ENCODE data around the gene SCUBE3. TPM values are rescaled to one million over a fixed set of nuclear protein-coding genes. Genes with fewer than 3 reads are reported as not detected.

SCUBE3 gene
- total and polyA plus RNA-seq, 2 of the 13 experiments (the other 11 are each of a cell fraction or from before 2014, with no cell fraction given) = not detected

- 0 out of 2 replicates have a peak, but pooled peaks have one; percentile 27 for TF ChIP-seq ZNF142 (CRISPR knock-in tag; IDR thresholded peaks at IDR 0.05)
- no peak for TF ChIP-seq RFXANK (CRISPR knock-in tag; IDR thresholded peaks at IDR 0.05)
- TF ChIP-seq ZNF251 (CRISPR knock-in tag; IDR thresholded peaks at IDR 0.05) = no peak
- no peak for TF ChIP-seq SRSF4 (IDR thresholded peaks at IDR 0.05; ENCODE audit: low read depth, low read length, poor library complexity, severe bottlenecking)
- no peak for TF ChIP-seq HMG20B (CRISPR knock-in tag; conservative IDR thresholded peaks at IDR 0.05)
- no peak for TF ChIP-seq ZNF512 (CRISPR knock-in tag; IDR thresholded peaks at IDR 0.05)
- TF ChIP-seq ETV5 (CRISPR knock-in tag; IDR thresholded peaks at IDR 0.05; ENCODE audit: borderline replicate concordance) = peak; percentile 13; the same call in 1 of the 2 replicates
- no peak for TF ChIP-seq TFAP4 (IDR thresholded peaks at IDR 0.05; ENCODE audit: borderline replicate concordance, low read depth)
- TF ChIP-seq HOXA7 (CRISPR knock-in tag; IDR thresholded peaks at IDR 0.05) = no peak
- TF ChIP-seq BCL3 (CRISPR knock-in tag; IDR thresholded peaks at IDR 0.05) = peak; percentile 34; the same call in 1 of the 2 replicates
- TF ChIP-seq ARNT (IDR thresholded peaks at IDR 0.05) = no peak
- TF ChIP-seq ZBTB10 (CRISPR knock-in tag; IDR thresholded peaks at IDR 0.05; ENCODE audit: borderline replicate concordance) = 0 out of 2 replicates have a peak, but pooled peaks have one; percentile 17
- TF ChIP-seq ZNF530 (CRISPR knock-in tag; IDR thresholded peaks at IDR 0.05; ENCODE audit: low read depth) = no peak
- TF ChIP-seq CEBPG (CRISPR knock-in tag; IDR thresholded peaks at IDR 0.05) = no peak
- no peak for TF ChIP-seq IKZF1 (IDR thresholded peaks at IDR 0.05)
- no peak for TF ChIP-seq TAF1 (CRISPR knock-in tag; IDR thresholded peaks at IDR 0.05)
- no peak for TF ChIP-seq ZNF484 (CRISPR knock-in tag; IDR thresholded peaks at IDR 0.05; ENCODE audit: borderline replicate concordance, low read depth)
These were observed 47.2 kb upstream of the SCUBE3 start (continued) for GRCh38 chr6:35166520-35166919.
